ENCODE measurements around the gene MARCHF3. TPM values are rescaled to one million over a fixed set of nuclear protein-coding genes. Genes with fewer than 3 reads are reported as not detected.
"Not testable (repeated sequence)": the region's sequence is repeated elsewhere in the genome, so short reads cannot be mapped to it uniquely, and the experiment has no call there.

MARCHF3 gene
- total RNA-seq, 2 experiments from 2014 or later = 3.6 to 4.2 TPM

GRCh38 chr5:127064253-127064840 lies 34.0 kb upstream of the MARCHF3 start:
- CTCF ChIA-PET = interaction anchor here (0.6 to 1.3 kb wide), 5 partner anchors 18 to 199 kb away, joined by 3 read pairs; no protein-coding TSS in a partner anchor
- H3K27ac Mint-ChIP-seq = no peak overlapping the region
- H3K9me3 Mint-ChIP-seq (ENCODE audit: low read depth) = no peaks in the 10 kb centered on the region
- no peaks in the 10 kb centered on the region for H3K27me3 Mint-ChIP-seq
- H3K4me1 Mint-ChIP-seq = peaks cover 13% of the 10 kb centered on the region
- DNase-seq (no peak), ATAC-seq (no peak)
- H3K4me3 Mint-ChIP-seq = no peak overlapping the region
- intact Hi-C loops (cut with DNase I, micrococcal nuclease) = no loop called here
- POLR2A ChIA-PET = no interaction called here
- peaks cover 5% of the 10 kb centered on the region for H3K36me3 Mint-ChIP-seq (ENCODE audit: low read depth)

GRCh38 chr5:127063257-127063913 lies 33.0 kb upstream of the MARCHF3 start:
- Mint-ChIP-seq H3K27me3 (no peaks in the 10 kb centered on the region), H3K27ac (no peak overlapping the region), H3K4me3 (no peak overlapping the region), H3K4me1 (peaks cover 13% of the 10 kb centered on the region), H3K36me3 (ENCODE audit: low read depth) (peaks cover 5% of the 10 kb centered on the region), H3K9me3 (ENCODE audit: low read depth) (no peaks in the 10 kb centered on the region)
- no peak for ATAC-seq
- CTCF ChIA-PET = interaction anchor here (1.3 kb wide), 1 partner anchor 29 kb away, joined by 3 read pairs; no protein-coding TSS in a partner anchor
- DNase-seq = no peak
- intact Hi-C loops (cut with DNase I, micrococcal nuclease) = no loop called here
- POLR2A ChIA-PET = no interaction called here

GRCh38 chr5:127061956-127062355 lies 31.6 kb upstream of the MARCHF3 start:
- no peaks in the 10 kb centered on the region for H3K9me3 Mint-ChIP-seq (ENCODE audit: low read depth)
- no peaks in the 10 kb centered on the region for H3K27me3 Mint-ChIP-seq
- ATAC-seq (no peak), DNase-seq (no peak)
- H3K36me3 Mint-ChIP-seq (ENCODE audit: low read depth) = peaks cover 13% of the 10 kb centered on the region
- no peak overlapping the region for H3K27ac Mint-ChIP-seq
- ChIA-PET CTCF (no interaction called here), POLR2A (no interaction called here)
- no peak overlapping the region for H3K4me3 Mint-ChIP-seq
- intact Hi-C loops (cut with DNase I, micrococcal nuclease) = no loop called here
- peaks cover 13% of the 10 kb centered on the region for H3K4me1 Mint-ChIP-seq

- H3K4me1 Mint-ChIP-seq = peaks cover 13% of the 10 kb centered on the region
- POLR2A ChIA-PET = no interaction called here
- intact Hi-C loops (cut with DNase I, micrococcal nuclease) = no loop called here
- DNase-seq (no peak), ATAC-seq (no peak)
- no peaks in the 10 kb centered on the region for H3K9me3 Mint-ChIP-seq (ENCODE audit: low read depth)
- H3K4me3 Mint-ChIP-seq = no peak overlapping the region
- H3K27me3 Mint-ChIP-seq = no peaks in the 10 kb centered on the region
- H3K36me3 Mint-ChIP-seq (ENCODE audit: low read depth) = peaks cover 17% of the 10 kb centered on the region
- CTCF ChIA-PET = interaction anchor here (0.6 kb wide), 1 partner anchor 21 kb away, joined by 3 read pairs; no protein-coding TSS in a partner anchor
- H3K27ac Mint-ChIP-seq = no peak overlapping the region
These were observed 31.2 kb upstream of the MARCHF3 start for GRCh38 chr5:127061537-127061936.

GRCh38 chr5:127060470-127060985 lies 30.2 kb upstream of the MARCHF3 start:
- H3K4me1 Mint-ChIP-seq = peaks cover 13% of the 10 kb centered on the region
- H3K36me3 Mint-ChIP-seq (ENCODE audit: low read depth) = peaks cover 26% of the 10 kb centered on the region
- no peak overlapping the region for H3K27ac Mint-ChIP-seq
- ChIA-PET POLR2A (interaction anchor here (0.7 kb wide), 1 partner anchor 69 kb away, joined by 3 read pairs; no protein-coding TSS in a partner anchor), CTCF (no interaction called here)
- intact Hi-C loops (cut with DNase I, micrococcal nuclease) = no loop called here
- H3K9me3 Mint-ChIP-seq (ENCODE audit: low read depth) = peaks cover 5% of the 10 kb centered on the region
- ATAC-seq (peak; percentile 91), DNase-seq (peak; percentile 13)
- H3K4me3 Mint-ChIP-seq = no peak overlapping the region
- no peaks in the 10 kb centered on the region for H3K27me3 Mint-ChIP-seq

- POLR2A ChIA-PET = no interaction called here
- peaks cover 13% of the 10 kb centered on the region for H3K4me1 Mint-ChIP-seq
- H3K9me3 Mint-ChIP-seq (ENCODE audit: low read depth) = peaks cover 5% of the 10 kb centered on the region
- no peak overlapping the region for H3K4me3 Mint-ChIP-seq
- peaks cover 52% of the 10 kb centered on the region for H3K36me3 Mint-ChIP-seq (ENCODE audit: low read depth)
- ATAC-seq (no peak), DNase-seq (no peak)
- intact Hi-C loops (cut with DNase I, micrococcal nuclease) = no loop called here
- H3K27ac Mint-ChIP-seq = no peak overlapping the region
- CTCF ChIA-PET = interaction anchor here (0.5 to 1.8 kb wide), 3 partner anchors 15 to 381 kb away, joined by 3 to 5 read pairs (median 3); no protein-coding TSS in a partner anchor
- H3K27me3 Mint-ChIP-seq = no peaks in the 10 kb centered on the region
These were observed 26.5 kb upstream of the MARCHF3 start for GRCh38 chr5:127056896-127057295.

GRCh38 chr5:127055880-127056653 lies 25.7 kb upstream of the MARCHF3 start:
- H3K27ac Mint-ChIP-seq = no peak overlapping the region
- CTCF ChIA-PET = no interaction called here
- ATAC-seq = no peak

GRCh38 chr5:127053551-127053950 lies 23.2 kb upstream of the MARCHF3 start:
- H3K27me3 Mint-ChIP-seq; intact Hi-C loops (cut with DNase I, micrococcal nuclease); H3K4me1 Mint-ChIP-seq; H3K4me3 Mint-ChIP-seq; H3K9me3 Mint-ChIP-seq (ENCODE audit: low read depth); ATAC-seq; DNase-seq; H3K27ac Mint-ChIP-seq; CTCF ChIA-PET; POLR2A ChIA-PET: not testable (repeated sequence)
- peaks cover 48% of the 10 kb centered on the region for H3K36me3 Mint-ChIP-seq (ENCODE audit: low read depth)

More at GRCh38 chr5:127055880-127056653, 25.7 kb upstream of the MARCHF3 start:
- Mint-ChIP-seq H3K9me3 (ENCODE audit: low read depth) (peaks cover 5% of the 10 kb centered on the region), H3K27me3 (no peaks in the 10 kb centered on the region), H3K36me3 (ENCODE audit: low read depth) (peaks cover 52% of the 10 kb centered on the region), H3K4me1 (peaks cover 12% of the 10 kb centered on the region), H3K4me3 (no peak overlapping the region)
- POLR2A ChIA-PET = no interaction called here
- intact Hi-C loops (cut with DNase I, micrococcal nuclease) = no loop called here
- DNase-seq = no peak

GRCh38 chr5:127053049-127053448 lies 22.7 kb upstream of the MARCHF3 start:
- peaks cover 5% of the 10 kb centered on the region for H3K9me3 Mint-ChIP-seq (ENCODE audit: low read depth)
- intact Hi-C loops (cut with DNase I, micrococcal nuclease) = no loop called here
- CTCF ChIA-PET = no interaction called here
- POLR2A ChIA-PET = no interaction called here
- H3K27me3 Mint-ChIP-seq = no peaks in the 10 kb centered on the region
- H3K27ac Mint-ChIP-seq = no peak overlapping the region
- DNase-seq = no peak
- no peak for ATAC-seq
- no peak overlapping the region for H3K4me3 Mint-ChIP-seq
- peaks cover 46% of the 10 kb centered on the region for H3K36me3 Mint-ChIP-seq (ENCODE audit: low read depth)
- H3K4me1 Mint-ChIP-seq = no peaks in the 10 kb centered on the region

- Mint-ChIP-seq H3K36me3 (ENCODE audit: low read depth) (peaks cover 35% of the 10 kb centered on the region), H3K27ac (no peak overlapping the region), H3K4me1 (no peaks in the 10 kb centered on the region), H3K9me3 (ENCODE audit: low read depth) (peaks cover 5% of the 10 kb centered on the region), H3K4me3 (no peak overlapping the region), H3K27me3 (no peaks in the 10 kb centered on the region)
- CTCF ChIA-PET = interaction anchor here (0.8 kb wide), 1 partner anchor 175 kb away, joined by 4 read pairs; no protein-coding TSS in a partner anchor
- intact Hi-C loops (cut with DNase I, micrococcal nuclease) = no loop called here
- DNase-seq = no peak
- ATAC-seq = no peak
- POLR2A ChIA-PET = no interaction called here
These were observed 21.2 kb upstream of the MARCHF3 start for GRCh38 chr5:127051591-127051990.

GRCh38 chr5:127046343-127047072 lies 16.1 kb upstream of the MARCHF3 start:
- CTCF ChIA-PET = interaction anchor here (0.9 to 1.4 kb wide), 3 partner anchors 15 to 21 kb away, joined by 3 to 4 read pairs (median 3); no protein-coding TSS in a partner anchor
- Mint-ChIP-seq H3K27me3 (no peaks in the 10 kb centered on the region), H3K9me3 (ENCODE audit: low read depth) (no peaks in the 10 kb centered on the region), H3K36me3 (ENCODE audit: low read depth) (no peaks in the 10 kb centered on the region), H3K27ac (no peak overlapping the region), H3K4me1 (no peaks in the 10 kb centered on the region), H3K4me3 (no peak overlapping the region)
- no peak for DNase-seq
- intact Hi-C loops (cut with DNase I, micrococcal nuclease) = no loop called here
- ATAC-seq = no peak
- POLR2A ChIA-PET = no interaction called here

Measured in activated CD4-positive, alpha-beta T cell treated with anti-CD3 and anti-CD28 coated beads for 36 hours (primary cell).